ENCODE results near the gene DCDC2C. TPM values are rescaled to one million over a fixed set of nuclear protein-coding genes. Genes with fewer than 3 reads are reported as not detected.

The DCDC2C gene
- total and polyA plus RNA-seq, 2 experiments from 2014 or later: 0.45 TPM; not detected in 1

DNA sequence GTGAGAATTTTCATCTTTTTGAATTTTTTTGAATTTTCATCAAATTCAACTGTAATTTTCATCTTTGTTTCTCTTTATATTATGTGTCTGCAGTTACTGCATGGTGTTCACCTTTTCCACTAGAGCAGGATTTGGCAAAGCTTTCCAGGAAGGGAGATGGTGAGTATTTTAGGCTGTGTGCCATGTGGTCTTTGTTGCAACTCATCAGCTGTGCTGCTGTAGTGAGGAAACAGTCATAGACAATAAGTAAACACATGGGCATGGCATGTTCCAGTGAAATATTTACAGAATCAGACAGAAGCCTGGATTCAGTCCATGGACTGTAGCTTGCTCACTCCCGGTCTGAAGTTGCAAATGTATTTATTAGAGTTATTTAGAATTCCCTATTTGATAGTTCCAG lies 120.4 kb downstream of the DCDC2C start:
- Histone ChIP-seq H3F3A (replicated peaks; ENCODE audit: low read depth) (no peaks in the 10 kb centered on the region), H3K27me3 (ENCODE audit: insufficient read depth) (no peaks in the 10 kb centered on the region), H2AFZ (no peak overlapping the region), H3K4me3 (no peak overlapping the region), H3K4me1 (ENCODE audit: insufficient read depth) (no peaks in the 10 kb centered on the region), H3K9me2 (ENCODE audit: insufficient read depth) (no peaks in the 10 kb centered on the region), H4K20me1 (replicated peaks; ENCODE audit: insufficient read depth) (no peaks in the 10 kb centered on the region), H3K36me3 (ENCODE audit: insufficient read depth) (no peaks in the 10 kb centered on the region), H3K27ac (ENCODE audit: low read depth) (no peak overlapping the region), H3K4me2 (no peak overlapping the region), H3K79me2 (replicated peaks; ENCODE audit: insufficient read depth) (no peaks in the 10 kb centered on the region)
- ATAC-seq (no peak), DNase-seq (ENCODE audit: low spot score) (no peak)
- Mint-ChIP-seq H3K4me1 (no peaks in the 10 kb centered on the region), H3K9me3 (peaks cover 83% of the 10 kb centered on the region), H3K27me3 (ENCODE audit: insufficient read depth, low read depth, poor library complexity) (peaks cover 7% of the 10 kb centered on the region), H3K27ac (no peak overlapping the region), H3K4me3 (no peak overlapping the region), H3K36me3 (ENCODE audit: low read depth) (peaks cover 12% of the 10 kb centered on the region)
- TF ChIP-seq, protein P1, sequence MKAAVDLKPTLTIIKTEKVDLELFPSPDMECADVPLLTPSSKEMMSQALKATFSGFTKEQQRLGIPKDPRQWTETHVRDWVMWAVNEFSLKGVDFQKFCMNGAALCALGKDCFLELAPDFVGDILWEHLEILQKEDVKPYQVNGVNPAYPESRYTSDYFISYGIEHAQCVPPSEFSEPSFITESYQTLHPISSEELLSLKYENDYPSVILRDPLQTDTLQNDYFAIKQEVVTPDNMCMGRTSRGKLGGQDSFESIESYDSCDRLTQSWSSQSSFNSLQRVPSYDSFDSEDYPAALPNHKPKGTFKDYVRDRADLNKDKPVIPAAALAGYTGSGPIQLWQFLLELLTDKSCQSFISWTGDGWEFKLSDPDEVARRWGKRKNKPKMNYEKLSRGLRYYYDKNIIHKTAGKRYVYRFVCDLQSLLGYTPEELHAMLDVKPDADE (IDR thresholded peaks at IDR 0.05): no peak
- TF ChIP-seq ZNF114 (CRISPR knock-in tag; IDR thresholded peaks at IDR 0.05): no peak
- TF ChIP-seq ZNF331 (CRISPR knock-in tag; IDR thresholded peaks at IDR 0.05; ENCODE audit: low read depth): no peak
- no peak for TF ChIP-seq STAT1 (IDR thresholded peaks at IDR 0.05; ENCODE audit: unreplicated experiment)
- TF ChIP-seq NANOG (IDR thresholded peaks at IDR 0.05; ENCODE audit: borderline replicate concordance): no peak
- TF ChIP-seq, protein P2, sequence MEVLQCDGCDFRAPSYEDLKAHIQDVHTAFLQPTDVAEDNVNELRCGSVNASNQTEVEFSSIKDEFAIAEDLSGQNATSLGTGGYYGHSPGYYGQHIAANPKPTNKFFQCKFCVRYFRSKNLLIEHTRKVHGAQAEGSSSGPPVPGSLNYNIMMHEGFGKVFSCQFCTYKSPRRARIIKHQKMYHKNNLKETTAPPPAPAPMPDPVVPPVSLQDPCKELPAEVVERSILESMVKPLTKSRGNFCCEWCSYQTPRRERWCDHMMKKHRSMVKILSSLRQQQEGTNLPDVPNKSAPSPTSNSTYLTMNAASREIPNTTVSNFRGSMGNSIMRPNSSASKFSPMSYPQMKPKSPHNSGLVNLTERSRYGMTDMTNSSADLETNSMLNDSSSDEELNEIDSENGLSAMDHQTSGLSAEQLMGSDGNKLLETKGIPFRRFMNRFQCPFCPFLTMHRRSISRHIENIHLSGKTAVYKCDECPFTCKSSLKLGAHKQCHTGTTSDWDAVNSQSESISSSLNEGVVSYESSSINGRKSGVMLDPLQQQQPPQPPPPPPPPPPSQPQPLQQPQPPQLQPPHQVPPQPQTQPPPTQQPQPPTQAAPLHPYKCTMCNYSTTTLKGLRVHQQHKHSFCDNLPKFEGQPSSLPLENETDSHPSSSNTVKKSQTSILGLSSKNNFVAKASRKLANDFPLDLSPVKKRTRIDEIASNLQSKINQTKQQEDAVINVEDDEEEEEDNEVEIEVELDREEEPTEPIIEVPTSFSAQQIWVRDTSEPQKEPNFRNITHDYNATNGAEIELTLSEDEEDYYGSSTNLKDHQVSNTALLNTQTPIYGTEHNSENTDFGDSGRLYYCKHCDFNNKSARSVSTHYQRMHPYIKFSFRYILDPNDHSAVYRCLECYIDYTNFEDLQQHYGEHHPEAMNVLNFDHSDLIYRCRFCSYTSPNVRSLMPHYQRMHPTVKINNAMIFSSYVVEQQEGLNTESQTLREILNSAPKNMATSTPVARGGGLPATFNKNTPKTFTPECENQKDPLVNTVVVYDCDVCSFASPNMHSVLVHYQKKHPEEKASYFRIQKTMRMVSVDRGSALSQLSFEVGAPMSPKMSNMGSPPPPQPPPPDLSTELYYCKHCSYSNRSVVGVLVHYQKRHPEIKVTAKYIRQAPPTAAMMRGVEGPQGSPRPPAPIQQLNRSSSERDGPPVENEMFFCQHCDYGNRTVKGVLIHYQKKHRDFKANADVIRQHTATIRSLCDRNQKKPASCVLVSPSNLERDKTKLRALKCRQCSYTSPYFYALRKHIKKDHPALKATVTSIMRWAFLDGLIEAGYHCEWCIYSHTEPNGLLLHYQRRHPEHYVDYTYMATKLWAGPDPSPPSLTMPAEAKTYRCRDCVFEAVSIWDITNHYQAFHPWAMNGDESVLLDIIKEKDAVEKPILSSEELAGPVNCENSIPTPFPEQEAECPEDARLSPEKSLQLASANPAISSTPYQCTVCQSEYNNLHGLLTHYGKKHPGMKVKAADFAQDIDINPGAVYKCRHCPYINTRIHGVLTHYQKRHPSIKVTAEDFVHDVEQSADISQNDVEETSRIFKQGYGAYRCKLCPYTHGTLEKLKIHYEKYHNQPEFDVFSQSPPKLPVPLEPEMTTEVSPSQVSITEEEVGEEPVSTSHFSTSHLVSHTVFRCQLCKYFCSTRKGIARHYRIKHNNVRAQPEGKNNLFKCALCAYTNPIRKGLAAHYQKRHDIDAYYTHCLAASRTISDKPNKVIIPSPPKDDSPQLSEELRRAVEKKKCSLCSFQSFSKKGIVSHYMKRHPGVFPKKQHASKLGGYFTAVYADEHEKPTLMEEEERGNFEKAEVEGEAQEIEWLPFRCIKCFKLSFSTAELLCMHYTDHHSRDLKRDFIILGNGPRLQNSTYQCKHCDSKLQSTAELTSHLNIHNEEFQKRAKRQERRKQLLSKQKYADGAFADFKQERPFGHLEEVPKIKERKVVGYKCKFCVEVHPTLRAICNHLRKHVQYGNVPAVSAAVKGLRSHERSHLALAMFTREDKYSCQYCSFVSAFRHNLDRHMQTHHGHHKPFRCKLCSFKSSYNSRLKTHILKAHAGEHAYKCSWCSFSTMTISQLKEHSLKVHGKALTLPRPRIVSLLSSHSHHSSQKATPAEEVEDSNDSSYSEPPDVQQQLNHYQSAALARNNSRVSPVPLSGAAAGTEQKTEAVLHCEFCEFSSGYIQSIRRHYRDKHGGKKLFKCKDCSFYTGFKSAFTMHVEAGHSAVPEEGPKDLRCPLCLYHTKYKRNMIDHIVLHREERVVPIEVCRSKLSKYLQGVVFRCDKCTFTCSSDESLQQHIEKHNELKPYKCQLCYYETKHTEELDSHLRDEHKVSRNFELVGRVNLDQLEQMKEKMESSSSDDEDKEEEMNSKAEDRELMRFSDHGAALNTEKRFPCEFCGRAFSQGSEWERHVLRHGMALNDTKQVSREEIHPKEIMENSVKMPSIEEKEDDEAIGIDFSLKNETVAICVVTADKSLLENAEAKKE (CRISPR knock-in tag; IDR thresholded peaks at IDR 0.05): no peak
- TF ChIP-seq, protein P3, sequence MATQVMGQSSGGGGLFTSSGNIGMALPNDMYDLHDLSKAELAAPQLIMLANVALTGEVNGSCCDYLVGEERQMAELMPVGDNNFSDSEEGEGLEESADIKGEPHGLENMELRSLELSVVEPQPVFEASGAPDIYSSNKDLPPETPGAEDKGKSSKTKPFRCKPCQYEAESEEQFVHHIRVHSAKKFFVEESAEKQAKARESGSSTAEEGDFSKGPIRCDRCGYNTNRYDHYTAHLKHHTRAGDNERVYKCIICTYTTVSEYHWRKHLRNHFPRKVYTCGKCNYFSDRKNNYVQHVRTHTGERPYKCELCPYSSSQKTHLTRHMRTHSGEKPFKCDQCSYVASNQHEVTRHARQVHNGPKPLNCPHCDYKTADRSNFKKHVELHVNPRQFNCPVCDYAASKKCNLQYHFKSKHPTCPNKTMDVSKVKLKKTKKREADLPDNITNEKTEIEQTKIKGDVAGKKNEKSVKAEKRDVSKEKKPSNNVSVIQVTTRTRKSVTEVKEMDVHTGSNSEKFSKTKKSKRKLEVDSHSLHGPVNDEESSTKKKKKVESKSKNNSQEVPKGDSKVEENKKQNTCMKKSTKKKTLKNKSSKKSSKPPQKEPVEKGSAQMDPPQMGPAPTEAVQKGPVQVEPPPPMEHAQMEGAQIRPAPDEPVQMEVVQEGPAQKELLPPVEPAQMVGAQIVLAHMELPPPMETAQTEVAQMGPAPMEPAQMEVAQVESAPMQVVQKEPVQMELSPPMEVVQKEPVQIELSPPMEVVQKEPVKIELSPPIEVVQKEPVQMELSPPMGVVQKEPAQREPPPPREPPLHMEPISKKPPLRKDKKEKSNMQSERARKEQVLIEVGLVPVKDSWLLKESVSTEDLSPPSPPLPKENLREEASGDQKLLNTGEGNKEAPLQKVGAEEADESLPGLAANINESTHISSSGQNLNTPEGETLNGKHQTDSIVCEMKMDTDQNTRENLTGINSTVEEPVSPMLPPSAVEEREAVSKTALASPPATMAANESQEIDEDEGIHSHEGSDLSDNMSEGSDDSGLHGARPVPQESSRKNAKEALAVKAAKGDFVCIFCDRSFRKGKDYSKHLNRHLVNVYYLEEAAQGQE (IDR thresholded peaks at IDR 0.05; ENCODE audit: unreplicated experiment): no peak
- TF ChIP-seq POLR2AphosphoS5 (IDR thresholded peaks at IDR 0.05; ENCODE audit: low read depth): no peak
- TF ChIP-seq CREB1 (CRISPR knock-in tag; IDR thresholded peaks at IDR 0.05; ENCODE audit: low read depth): no peak
- TF ChIP-seq EZH2phosphoT487 (IDR thresholded peaks at IDR 0.05; ENCODE audit: unreplicated experiment): no peak
- TF ChIP-seq JUNB (IDR thresholded peaks at IDR 0.05; ENCODE audit: unreplicated experiment): no peak
- TF ChIP-seq, protein P4, sequence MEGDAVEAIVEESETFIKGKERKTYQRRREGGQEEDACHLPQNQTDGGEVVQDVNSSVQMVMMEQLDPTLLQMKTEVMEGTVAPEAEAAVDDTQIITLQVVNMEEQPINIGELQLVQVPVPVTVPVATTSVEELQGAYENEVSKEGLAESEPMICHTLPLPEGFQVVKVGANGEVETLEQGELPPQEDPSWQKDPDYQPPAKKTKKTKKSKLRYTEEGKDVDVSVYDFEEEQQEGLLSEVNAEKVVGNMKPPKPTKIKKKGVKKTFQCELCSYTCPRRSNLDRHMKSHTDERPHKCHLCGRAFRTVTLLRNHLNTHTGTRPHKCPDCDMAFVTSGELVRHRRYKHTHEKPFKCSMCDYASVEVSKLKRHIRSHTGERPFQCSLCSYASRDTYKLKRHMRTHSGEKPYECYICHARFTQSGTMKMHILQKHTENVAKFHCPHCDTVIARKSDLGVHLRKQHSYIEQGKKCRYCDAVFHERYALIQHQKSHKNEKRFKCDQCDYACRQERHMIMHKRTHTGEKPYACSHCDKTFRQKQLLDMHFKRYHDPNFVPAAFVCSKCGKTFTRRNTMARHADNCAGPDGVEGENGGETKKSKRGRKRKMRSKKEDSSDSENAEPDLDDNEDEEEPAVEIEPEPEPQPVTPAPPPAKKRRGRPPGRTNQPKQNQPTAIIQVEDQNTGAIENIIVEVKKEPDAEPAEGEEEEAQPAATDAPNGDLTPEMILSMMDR (conservative IDR thresholded peaks at IDR 0.05; ENCODE audit: low read depth in 2 of 2): no peak
- TF ChIP-seq EZH2 (IDR thresholded peaks at IDR 0.05; ENCODE audit: low read depth, unreplicated experiment): no peak

All from GM23338 (cell line).